ENCODE data around the gene GOLT1B.

GOLT1B gene

GRCh38 chr12:21566223-21566906 is 64.8 kb downstream of the GOLT1B start:
- no peak for DNase-seq (ENCODE audit: low read depth, low spot score)

GRCh38 chr12:21566907-21567394 is 65.4 kb downstream of the GOLT1B start:
- no peak for DNase-seq (ENCODE audit: low read depth, low spot score)
